GM12878 (cell line): ENCODE data around the gene ETS1. TPM values are rescaled to one million over a fixed set of nuclear protein-coding genes. Genes with fewer than 3 reads are reported as not detected.

Experiments used
- ATAC-seq: fragments of 200-7000 bp; cut with Tn5 transposase; 3 replicates; pipeline ENCODE4 v1.9.1; 2020; ENCODE audit warnings: mild to moderate bottlenecking, moderate library complexity
- BruUV-seq: library from RNA; stranded (reverse); fragments of 400-500 nt; replicated peaks from 2 replicates; lab custom pipeline; 2021; lab: Mats Ljungman, UMichigan
- CTCF ChIA-PET: fragments of 300-600 bp; sonication (Branson Sonifier 250); formaldehyde crosslinking; extraction: SDS; loops from one replicate; lab custom pipeline; 2021; ENCODE audit warnings: inconsistent platforms; lab: Yijun Ruan, JAX
- POLR2A ChIA-PET: fragments of 350-600 bp; formaldehyde crosslinking; extraction: SDS; loops from one replicate; lab custom pipeline; 2021; ENCODE audit warnings: inconsistent platforms; lab: Charles Lee
- RAD21 ChIA-PET: fragments of 300-600 bp; sonication (Branson Sonifier 250); formaldehyde crosslinking; loops from one replicate; lab custom pipeline; 2023; ENCODE audit warnings: antibody characterized with exemption; ENCODE audit not compliant: unreplicated experiment; lab: Charles Lee
- SMC1A ChIA-PET: fragments of 300-600 bp; sonication (Branson Sonifier 250); formaldehyde crosslinking; loops from one replicate; lab custom pipeline; 2023; ENCODE audit not compliant: unreplicated experiment, uncharacterized antibody; lab: Charles Lee
- DNase-seq: peaks from one replicate; pipeline ENCODE4 v3.0.0-alpha.2; 2011; ENCODE audit warnings: low read depth, low spot score
- FAIRE-seq: peaks from 3 replicates; lab custom pipeline; 2011; peaks lifted over from hg19 to GRCh38; lab: Jason Lieb, UNC
- H2AFZ ChIP-seq: 2 replicates; pipeline ENCODE4 v1.6.0; 2011; ENCODE audit warnings: low read depth, low read length, control low read depth; ENCODE audit not compliant: control insufficient read depth
- H3K27ac ChIP-seq: 2 replicates; pipeline ENCODE4 v1.5.1; 2011; ENCODE audit warnings: control low read depth; ENCODE audit not compliant: control insufficient read depth, insufficient read depth
- H3K27me3 ChIP-seq, 2 experiments: replicated peaks in 1 of 2; 2 replicates each; pipeline versions ENCODE4 v1.6.0 to v1.6.1; 2011; ENCODE audit warnings: low read length in 1 of 2; ENCODE audit not compliant: control insufficient read depth in 2 of 2, insufficient read depth in 2 of 2
- H3K36me3 ChIP-seq, 2 experiments: 2 replicates each; pipeline ENCODE4 v1.5.1; 2011; ENCODE audit warnings: low read length in 1 of 2; ENCODE audit not compliant: control insufficient read depth in 2 of 2, insufficient read depth in 2 of 2
- H3K4me1 ChIP-seq: 2 replicates; pipeline ENCODE4 v1.6.1; 2011; ENCODE audit warnings: mild to moderate bottlenecking, low read length, moderate library complexity, mixed read lengths; ENCODE audit not compliant: control insufficient read depth, insufficient read depth
- H3K4me2 ChIP-seq: 2 replicates; pipeline ENCODE4 v1.6.0; 2011; ENCODE audit warnings: control low read depth; ENCODE audit not compliant: control insufficient read depth, insufficient read depth
- H3K4me3 ChIP-seq: fragments of 200-600 bp; sonication (generic); 2 replicates; pipeline ENCODE4 v1.5.1; 2016
- H3K79me2 ChIP-seq: 2 replicates; pipeline ENCODE4 v1.6.0; 2011; ENCODE audit warnings: low read length; ENCODE audit not compliant: control insufficient read depth, insufficient read depth
- H3K9ac ChIP-seq: 2 replicates; pipeline ENCODE4 v1.8.0; 2011; ENCODE audit warnings: low read length, control low read depth, mixed read lengths; ENCODE audit not compliant: control insufficient read depth, insufficient read depth
- H3K9me3 ChIP-seq: replicated peaks from 3 replicates; pipeline ENCODE4 v1.5.1; 2011; ENCODE audit warnings: mild to moderate bottlenecking, low read length; ENCODE audit not compliant: control insufficient read depth, insufficient read depth
- H4K20me1 ChIP-seq: 2 replicates; pipeline ENCODE4 v1.6.0; 2011; ENCODE audit not compliant: control insufficient read depth, insufficient read depth
- EED ChIP-seq: sonication (generic); IDR thresholded peaks from 2 replicates; pipeline ENCODE4 v1.6.1; 2016; ENCODE audit warnings: antibody characterized with exemption, low read depth
- FOXM1 ChIP-seq: IDR thresholded peaks from 2 replicates; pipeline ENCODE4 v1.6.1; 2012; ENCODE audit warnings: low read depth, mild to moderate bottlenecking, inconsistent platforms, low read length, moderate library complexity
- MTA3 ChIP-seq: IDR thresholded peaks from 2 replicates; pipeline ENCODE4 v1.6.1; 2012; ENCODE audit warnings: low read length, inconsistent platforms, borderline replicate concordance
- PML ChIP-seq: IDR thresholded peaks from 2 replicates; pipeline ENCODE4 v1.6.1; 2012; ENCODE audit warnings: low read length, inconsistent platforms
- POLR2AphosphoS5 ChIP-seq: IDR thresholded peaks from 2 replicates; pipeline ENCODE4 v1.6.1; 2011; ENCODE audit warnings: mild to moderate bottlenecking, low read length, inconsistent platforms
- RFX5 ChIP-seq: IDR thresholded peaks from 2 replicates; pipeline ENCODE4 v1.6.1; 2011; ENCODE audit warnings: low read depth, low read length, improper control_type of control experiment
- TCF12 ChIP-seq: IDR thresholded peaks from 2 replicates; pipeline ENCODE4 v1.6.1; 2011; ENCODE audit warnings: low read depth, mild to moderate bottlenecking, low read length
- ZBED1 ChIP-seq: IDR thresholded peaks from 2 replicates; pipeline ENCODE4 v1.6.1; 2016; ENCODE audit warnings: borderline replicate concordance
- ZZZ3 ChIP-seq: IDR thresholded peaks from 2 replicates; pipeline ENCODE4 v1.6.1; 2011; ENCODE audit warnings: low read depth; ENCODE audit not compliant: control insufficient read depth, insufficient read length
- WGBS: methylation state at CpG from one replicate; pipeline ENCODE4 v1.1.6; 2016; ENCODE audit warnings: low lambda C conversion rate; ENCODE audit not compliant: insufficient replicate concordance, insufficient coverage; ENCODE audit errors: missing lambda C conversion rate; 5-methylcytosine and 5-hydroxymethylcytosine counted together
- in situ Hi-C: fragments of 300-500 bp; cut with MboI; formaldehyde crosslinking; loops from 9 replicates; pipeline ENCODE4 v1.14.3; 2018; ENCODE audit warnings: mixed read lengths
- intact Hi-C: fragments of 100-400 bp; cut with micrococcal nuclease; formaldehyde crosslinking; loops from one replicate; pipeline ENCODE4 v1.14.2; 2022; ENCODE audit not compliant: unreplicated experiment
- polyA plus RNA-seq, 11 experiments: library from polyadenylated mRNA; depleted of rRNA in 4 of 11; unstranded in 6 of 11; stranded (reverse) in 5 of 11; fragments of >200 nt; fragmentation: Nextera tagmentation in 4 of 11; fragmentation: Illumina TruSeq in 1 of 11; extraction: Ambion mirVana in 4 of 11; extraction: Trizol in 1 of 11; gene quantifications; 1 replicate in 1 of 11; 2 replicates in 10 of 11; pipeline versions ENCODE4 v1.2.1 to v1.2.3, GENCODE V29; 2011 to 2016; ENCODE audit warnings: inconsistent platforms in 2 of 11, missing spikeins in 2 of 11, low read depth in 1 of 11
- total RNA-seq, 4 experiments: library from RNA; depleted of rRNA in 3 of 4; stranded (reverse); fragments of >200 nt in 3 of 4; fragmentation: Illumina TruSeq in 1 of 4; extraction: Trizol in 1 of 4; gene quantifications; 2 replicates each; pipeline versions ENCODE4 v1.2.1 to v1.2.3, GENCODE V29; 2013 to 2021

The ETS1 gene
- total and polyA plus RNA-seq, 10 of the 15 experiments (the other 5 are each of a cell fraction or from before 2014, with no cell fraction given): 12.5 to 112 (median 55.5) TPM

DNA sequence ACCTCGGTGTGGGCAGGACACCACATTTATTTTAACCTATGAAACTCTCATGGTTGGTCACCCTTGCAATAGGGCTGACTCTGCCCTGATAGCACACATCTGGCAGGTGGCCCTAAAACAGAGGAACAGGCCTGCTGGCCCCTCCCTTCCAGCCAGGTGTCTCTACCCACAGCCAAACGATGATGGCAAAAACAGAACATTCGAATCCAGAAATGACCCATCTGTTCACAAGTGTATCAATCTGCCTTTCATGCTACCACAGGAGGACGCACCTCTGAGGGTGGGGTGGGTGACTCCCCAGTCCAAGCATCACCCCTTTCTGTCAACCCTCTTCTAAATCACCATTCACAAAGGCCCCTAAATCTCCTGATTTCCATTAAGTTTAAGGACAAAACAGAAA lies 118.1 kb downstream of the ETS1 start (continued):
- peak; percentile 89 for TF ChIP-seq ZBED1
- TF ChIP-seq RFX5: no peak
- no peak for TF ChIP-seq PML
- peak; percentile 98 for TF ChIP-seq TCF12
- TF ChIP-seq MTA3: peak; percentile 17; the same call in 1 of the 2 replicates
- TF ChIP-seq EED: peak; percentile 79

DNA sequence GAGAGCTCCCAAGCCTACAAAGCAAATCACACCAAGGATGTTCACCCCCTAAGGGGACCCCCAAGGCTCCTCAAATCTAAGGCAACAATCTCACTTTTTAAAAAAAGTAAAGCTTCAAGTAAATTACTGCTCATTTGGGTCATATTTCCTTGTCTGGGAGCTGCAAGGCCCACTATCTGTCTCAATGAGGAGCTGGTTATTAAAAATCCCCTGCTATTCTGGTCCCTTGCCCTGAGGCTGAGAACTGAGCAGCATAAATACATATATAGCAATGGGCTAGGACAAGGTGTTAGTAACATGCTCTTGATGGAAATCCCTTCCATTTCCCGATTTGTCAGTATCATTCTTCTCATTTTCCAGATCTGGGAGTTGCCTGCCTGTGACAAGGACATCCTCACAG lies 119.2 kb downstream of the ETS1 start:
- Histone ChIP-seq H3K27ac (peak overlapping the region; percentile 91), H3K9me3 (no peaks in the 10 kb centered on the region)
- RAD21 ChIA-PET: interaction anchor here (1.1 to 11.1 kb wide), 5 partner anchors 15 to 163 kb away, joined by 4 to 144 read pairs (median 5); no protein-coding TSS in a partner anchor
- CTCF ChIA-PET: interaction anchor here (0.9 to 2.5 kb wide), 8 partner anchors 9 to 178 kb away, joined by 3 to 14 read pairs (median 4); no protein-coding TSS in a partner anchor
- TF ChIP-seq FOXM1 (0 out of 2 replicates have a peak, but pooled peaks have one; percentile 43), POLR2AphosphoS5 (0 out of 2 replicates have a peak, but pooled peaks have one; percentile 35), ZZZ3 (no peak)
- TF ChIP-seq, all 136 proteins: peak for 2
- FAIRE-seq: no peak
- H3K27me3 ChIP-seq: no peaks in the 10 kb centered on the region
- intact Hi-C loops (loop anchor here (2.0 kb wide), 1 partner anchor 85 kb away; no protein-coding TSS in a partner anchor), in situ Hi-C loops (loop anchor here (25.0 kb wide), 1 partner anchor 181 kb away; no protein-coding TSS in a partner anchor)
- peak overlapping the region; percentile 72 for H3K4me2 ChIP-seq
- BruUV-seq: no TSS peak
- no peak overlapping the region for H2AFZ ChIP-seq
- 41% methylated on average over 1 of the region's 1 CpG for whole genome bisulfite sequencing
- no peak overlapping the region for H3K4me3 ChIP-seq
- H3K79me2 ChIP-seq: peaks cover 53% of the 10 kb centered on the region
- ChIA-PET SMC1A (interaction anchor here (0.8 to 10.6 kb wide), 16 partner anchors 9 to 178 kb away, joined by 3 to 154 read pairs (median 8); no protein-coding TSS in a partner anchor), POLR2A (interaction anchor here (1.3 to 3.3 kb wide), 5 partner anchors 16 to 85 kb away, joined by 3 to 11 read pairs (median 5); no protein-coding TSS in a partner anchor)
- ATAC-seq: no peak
- H4K20me1 ChIP-seq: no peaks in the 10 kb centered on the region
- no peak for DNase-seq
- H3K9ac ChIP-seq: peak overlapping the region; percentile 44; the same call in 1 of the 2 replicates
- H3K36me3 ChIP-seq: peaks cover 25 to 46% of the 10 kb centered on the region in 2 experiments
- peaks cover 54% of the 10 kb centered on the region for H3K4me1 ChIP-seq
